GM19452 (cell line): ENCODE measurements around the gene AMMECR1.
"Not testable (repeated sequence)": the region's sequence is repeated elsewhere in the genome, so short reads cannot be mapped to it uniquely, and the experiment has no call there.

Source experiments
- ATAC-seq: cut with Tn5 transposase; IDR thresholded peaks from one replicate; pipeline ENCODE4 v1.9.1; 2021; ENCODE audit not compliant: unreplicated experiment

The AMMECR1 gene

GRCh38 chrX:110258552-110258951 lies 59.3 kb downstream of the AMMECR1 start:
- no peak for ATAC-seq

- ATAC-seq: no peak
Observed at GRCh38 chrX:110257889-110258288, 60.0 kb downstream of the AMMECR1 start.

GRCh38 chrX:110252711-110253110 lies 65.2 kb downstream of the AMMECR1 start:
- ATAC-seq: no peak

GRCh38 chrX:110251961-110252360 lies 65.9 kb downstream of the AMMECR1 start:
- ATAC-seq: no peak

GRCh38 chrX:110251526-110251925 lies 66.4 kb downstream of the AMMECR1 start:
- no peak for ATAC-seq

- no peak for ATAC-seq
Observed at GRCh38 chrX:110250847-110251246, 67.0 kb downstream of the AMMECR1 start.

- ATAC-seq: no peak
Observed at GRCh38 chrX:110248578-110248977, 69.3 kb downstream of the AMMECR1 start.

GRCh38 chrX:110245011-110245410 lies 72.9 kb downstream of the AMMECR1 start:
- no peak for ATAC-seq

GRCh38 chrX:110242371-110242770 lies 75.5 kb downstream of the AMMECR1 start:
- no peak for ATAC-seq

- ATAC-seq: no peak
Observed at GRCh38 chrX:110241816-110242215, 76.1 kb downstream of the AMMECR1 start.

- ATAC-seq: not testable (repeated sequence)
Observed at GRCh38 chrX:110238259-110238658, 79.6 kb downstream of the AMMECR1 start.

GRCh38 chrX:110231485-110231884 lies 86.4 kb downstream of the AMMECR1 start:
- not testable (repeated sequence) for ATAC-seq

GRCh38 chrX:110229497-110230111 lies 88.3 kb downstream of the AMMECR1 start:
- ATAC-seq: not testable (repeated sequence)

GRCh38 chrX:110228453-110228852 lies 89.4 kb downstream of the AMMECR1 start:
- ATAC-seq: no peak

- ATAC-seq: no peak
Observed at GRCh38 chrX:110226931-110227330, 91.0 kb downstream of the AMMECR1 start.

- no peak for ATAC-seq
Observed at GRCh38 chrX:110224926-110225617, 92.8 kb downstream of the AMMECR1 start.

- ATAC-seq: no peak
Observed at GRCh38 chrX:110222497-110223257, 95.2 kb downstream of the AMMECR1 start.

GRCh38 chrX:110219920-110220319 lies 98.0 kb downstream of the AMMECR1 start:
- ATAC-seq: no peak

- ATAC-seq: no peak
Observed at GRCh38 chrX:110218591-110218990, 99.3 kb downstream of the AMMECR1 start.

GRCh38 chrX:110216027-110216426 lies 101.9 kb downstream of the AMMECR1 start:
- no peak for ATAC-seq

GRCh38 chrX:110215411-110215810 lies 102.5 kb downstream of the AMMECR1 start:
- ATAC-seq: no peak

- no peak for ATAC-seq
Observed at GRCh38 chrX:110214684-110215083, 103.2 kb downstream of the AMMECR1 start.
